Measurements from ENCODE around the gene IGLL5.

IGLL5 gene

GRCh38 chr22:22887621-22888503, at the start of gene IGLL5:
Gene IGLL5 (plus strand): TSS chr22:22887816. CDS start chr22:22888054, 238 bp downstream.
- DNase-seq (ENCODE audit: low read depth): no peak

GRCh38 chr22:22838148-22838786, 49.3 kb upstream of the IGLL5 start:
- DNase-seq (ENCODE audit: low read depth): no peak

DNA sequence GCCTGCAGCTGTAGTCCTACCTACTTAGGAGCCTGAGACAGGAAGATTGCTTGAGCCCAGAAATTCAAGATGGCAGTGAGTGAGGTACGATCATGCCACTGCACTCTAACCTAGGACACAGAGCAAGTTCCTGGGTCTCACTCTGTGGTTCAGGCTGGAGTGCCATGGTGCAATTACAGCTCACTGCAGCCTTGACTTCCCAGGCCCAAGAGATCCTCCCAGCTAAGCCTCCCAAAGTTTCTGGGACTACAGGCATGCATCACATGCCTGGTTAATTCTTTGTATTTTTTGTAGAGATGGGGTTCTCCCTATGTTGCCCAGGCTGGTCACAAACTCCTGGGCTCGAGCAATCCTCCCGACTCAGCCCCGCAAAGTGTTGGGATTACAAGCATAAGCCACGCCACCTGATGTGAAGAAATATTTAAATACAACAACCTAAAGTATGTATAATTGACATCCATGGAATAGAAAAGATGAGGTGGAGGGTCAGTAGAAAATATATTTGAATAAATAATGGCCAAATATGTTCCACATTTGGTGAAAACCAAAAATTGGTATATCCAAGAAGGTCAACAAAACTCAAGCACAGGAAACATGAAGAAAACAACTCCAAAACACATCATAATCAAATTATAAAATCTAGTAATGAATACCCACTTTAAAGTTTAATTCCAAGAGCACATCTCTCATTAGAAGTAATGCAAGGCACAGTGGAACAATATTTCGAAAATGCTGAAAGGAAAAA, 47.9 kb upstream of the IGLL5 start:
- DNase-seq (ENCODE audit: low read depth): no peak

DNA sequence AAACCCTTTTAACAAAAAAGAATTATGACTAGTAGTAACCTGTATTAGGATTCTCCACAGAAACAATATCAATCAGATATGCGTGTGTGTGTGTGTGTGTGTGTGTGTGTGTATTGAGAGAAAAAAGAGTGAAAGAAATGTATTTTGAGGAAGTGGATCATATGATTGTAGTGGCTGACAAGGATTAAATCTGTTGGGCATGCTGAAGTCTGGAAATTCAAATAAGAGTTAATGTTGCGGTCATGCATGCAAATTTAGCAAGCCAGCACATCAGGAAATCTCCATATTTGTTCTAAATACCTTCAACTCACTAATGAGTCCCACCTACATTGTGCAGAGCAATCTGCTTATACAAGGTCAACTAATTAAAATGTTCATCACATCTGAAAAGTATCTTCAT, 46.8 kb upstream of the IGLL5 start:
- no peak for DNase-seq (ENCODE audit: low read depth)

GRCh38 chr22:22841598-22841997, 46.0 kb upstream of the IGLL5 start:
- DNase-seq (ENCODE audit: low read depth): no peak

GRCh38 chr22:22842085-22842484, 45.5 kb upstream of the IGLL5 start:
- no peak for DNase-seq (ENCODE audit: low read depth)

- no peak for DNase-seq (ENCODE audit: low read depth)
These were observed 43.8 kb upstream of the IGLL5 start for GRCh38 chr22:22843848-22844247.

GRCh38 chr22:22847241-22847640, 40.4 kb upstream of the IGLL5 start:
- no peak for DNase-seq (ENCODE audit: low read depth)

DNA sequence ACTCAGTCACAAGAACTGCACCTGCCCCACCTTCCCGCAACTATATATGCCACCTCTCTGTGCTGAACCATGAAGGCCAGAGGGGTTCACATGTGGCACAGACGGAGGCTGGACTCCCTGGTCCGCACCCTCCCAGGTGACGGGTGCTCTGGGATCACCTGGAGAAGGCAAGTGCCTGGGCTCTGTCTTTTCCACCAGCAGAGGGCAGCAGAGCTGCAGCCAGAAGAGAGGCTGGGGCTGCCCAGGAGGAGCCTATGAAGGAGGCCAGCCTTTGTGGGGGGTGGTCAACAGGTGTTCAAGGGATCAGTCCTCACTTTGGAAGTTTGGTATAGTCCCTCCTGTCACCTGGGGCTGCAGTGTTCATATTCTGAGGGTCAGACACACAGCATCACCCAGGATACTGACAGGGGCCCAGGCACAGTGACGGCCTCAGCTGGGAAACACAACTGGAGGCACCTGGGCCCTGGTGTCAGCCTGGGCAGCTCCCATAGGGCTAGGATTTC, 39.2 kb upstream of the IGLL5 start:
- DNase-seq (ENCODE audit: low read depth): peak; percentile 46

DNA sequence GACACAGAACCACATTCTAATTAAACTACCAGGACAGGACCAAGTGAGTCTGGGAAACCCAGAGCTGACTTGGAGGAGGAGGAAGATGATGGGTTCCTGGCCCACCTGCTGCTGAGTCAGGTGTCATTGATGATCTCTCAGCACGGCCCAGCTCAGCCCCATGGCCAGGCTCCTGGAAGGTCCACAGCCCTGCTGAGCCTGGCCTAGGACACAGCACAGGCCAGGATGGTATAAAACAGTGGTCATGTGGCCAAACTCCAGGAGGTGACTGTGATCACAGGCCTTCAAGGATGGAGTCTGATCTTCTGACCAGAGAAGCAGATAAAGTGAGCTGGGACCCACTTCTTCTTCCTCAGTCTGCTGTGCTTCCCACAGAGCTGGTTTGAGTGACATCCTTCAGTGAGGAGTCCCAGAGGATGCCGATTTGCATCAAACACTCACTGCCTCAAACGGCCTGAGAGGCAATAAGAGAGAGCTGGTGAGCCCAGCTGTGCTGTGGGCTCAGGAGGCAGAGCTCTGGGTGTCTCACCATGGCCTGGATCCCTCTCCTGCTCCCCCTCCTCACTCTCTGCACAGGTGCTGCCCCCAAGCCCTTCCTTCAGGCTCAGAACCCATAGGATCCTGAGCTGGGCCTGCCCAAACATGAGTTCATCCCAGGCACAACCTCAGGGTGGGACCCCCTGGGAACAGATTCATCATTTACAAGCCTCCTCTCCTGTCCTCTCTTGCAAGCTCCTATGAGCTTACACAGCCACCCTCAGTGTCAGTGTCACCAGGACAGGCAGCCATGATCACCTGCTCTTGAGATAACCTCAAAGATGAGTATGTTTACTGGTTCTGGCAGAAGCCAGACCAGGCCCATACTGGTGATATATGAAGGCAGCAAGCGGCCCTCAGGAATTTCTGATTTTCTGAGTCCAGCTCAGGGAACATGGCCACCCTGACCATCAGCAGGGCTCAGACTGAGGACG, 37.7 kb upstream of the IGLL5 start:
- no peak for DNase-seq (ENCODE audit: low read depth)

- DNase-seq (ENCODE audit: low read depth): no peak
These were observed 35.6 kb upstream of the IGLL5 start for GRCh38 chr22:22851969-22852368.

- DNase-seq (ENCODE audit: low read depth): no peak
These were observed 33.9 kb upstream of the IGLL5 start for GRCh38 chr22:22853713-22854112.

DNA sequence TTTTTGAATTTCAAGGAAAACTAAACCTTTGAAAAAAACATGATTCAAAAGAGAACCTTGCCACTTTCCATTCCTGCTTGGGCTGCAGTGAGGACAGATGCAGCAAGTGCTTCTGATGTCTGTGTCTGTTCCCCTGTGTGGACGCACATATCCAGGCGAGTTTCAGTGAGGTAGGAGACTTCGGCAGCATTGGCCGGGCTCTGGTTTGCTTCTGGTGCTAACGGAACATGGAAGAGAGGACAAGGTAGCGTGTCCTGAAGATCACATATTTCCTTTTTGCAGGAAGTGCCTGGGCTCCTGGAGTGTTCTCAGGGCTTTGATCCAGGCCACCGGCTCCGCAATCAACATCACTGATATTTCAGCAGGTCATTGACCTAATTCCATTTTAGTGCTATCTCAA, 33.1 kb upstream of the IGLL5 start:
- DNase-seq (ENCODE audit: low read depth): no peak

GRCh38 chr22:22855085-22855484, 32.5 kb upstream of the IGLL5 start:
- no peak for DNase-seq (ENCODE audit: low read depth)

- DNase-seq (ENCODE audit: low read depth): no peak
These were observed 31.9 kb upstream of the IGLL5 start for GRCh38 chr22:22855617-22856308.

DNA sequence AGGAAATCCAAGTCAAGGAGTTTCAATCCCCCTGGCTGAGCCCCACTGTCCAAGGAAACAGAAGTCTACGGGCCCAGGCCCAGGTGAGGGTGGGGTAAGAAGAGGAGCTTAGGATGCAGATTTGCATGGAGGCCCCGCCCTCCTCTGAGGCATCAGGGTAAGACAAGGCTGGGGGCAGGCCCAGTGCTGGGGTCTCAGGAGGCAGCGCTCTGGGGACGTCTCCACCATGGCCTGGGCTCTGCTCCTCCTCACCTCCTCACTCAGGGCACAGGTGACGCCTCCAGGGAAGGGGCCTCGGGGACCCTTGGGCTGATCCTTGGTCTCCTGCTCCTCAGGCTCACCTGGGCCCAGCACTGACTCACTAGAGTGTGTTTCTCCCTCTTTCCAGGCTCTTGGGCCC, 31.3 kb upstream of the IGLL5 start:
- no peak for DNase-seq (ENCODE audit: low read depth)

DNA sequence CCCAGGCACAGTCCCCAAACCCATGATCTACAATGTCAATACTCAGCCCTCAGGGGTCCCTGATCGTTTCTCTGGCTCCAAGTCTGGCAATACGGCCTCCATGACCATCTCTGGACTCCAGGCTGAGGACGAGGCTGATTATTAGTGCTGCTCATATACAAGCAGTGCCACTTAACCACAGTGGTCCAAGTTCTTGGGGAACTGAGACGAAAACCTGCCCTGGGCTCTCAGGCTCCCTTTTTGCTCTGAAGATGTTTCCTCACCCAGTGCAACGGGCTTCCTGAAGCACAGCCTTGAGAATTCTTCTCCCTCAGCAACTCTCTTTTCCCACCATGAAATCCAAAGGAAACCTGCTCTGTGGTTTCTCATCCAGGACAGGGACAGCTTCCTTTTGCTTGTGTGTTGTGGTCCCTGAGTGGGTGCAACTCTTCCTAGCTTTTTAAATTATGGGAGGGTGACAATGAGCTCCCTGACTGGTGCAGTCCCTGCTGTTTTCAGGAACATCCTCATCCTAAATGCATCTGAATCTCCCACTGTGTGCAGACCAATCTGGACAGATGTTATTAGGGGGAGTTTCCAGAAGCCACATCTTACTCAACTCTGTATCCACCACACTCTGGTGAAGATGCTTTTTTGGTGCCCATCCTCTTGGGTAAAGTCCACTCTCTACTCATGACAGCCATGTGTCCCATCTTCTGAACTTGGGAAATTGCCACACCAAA, 30.6 kb upstream of the IGLL5 start:
- no peak for DNase-seq (ENCODE audit: low read depth)

DNA sequence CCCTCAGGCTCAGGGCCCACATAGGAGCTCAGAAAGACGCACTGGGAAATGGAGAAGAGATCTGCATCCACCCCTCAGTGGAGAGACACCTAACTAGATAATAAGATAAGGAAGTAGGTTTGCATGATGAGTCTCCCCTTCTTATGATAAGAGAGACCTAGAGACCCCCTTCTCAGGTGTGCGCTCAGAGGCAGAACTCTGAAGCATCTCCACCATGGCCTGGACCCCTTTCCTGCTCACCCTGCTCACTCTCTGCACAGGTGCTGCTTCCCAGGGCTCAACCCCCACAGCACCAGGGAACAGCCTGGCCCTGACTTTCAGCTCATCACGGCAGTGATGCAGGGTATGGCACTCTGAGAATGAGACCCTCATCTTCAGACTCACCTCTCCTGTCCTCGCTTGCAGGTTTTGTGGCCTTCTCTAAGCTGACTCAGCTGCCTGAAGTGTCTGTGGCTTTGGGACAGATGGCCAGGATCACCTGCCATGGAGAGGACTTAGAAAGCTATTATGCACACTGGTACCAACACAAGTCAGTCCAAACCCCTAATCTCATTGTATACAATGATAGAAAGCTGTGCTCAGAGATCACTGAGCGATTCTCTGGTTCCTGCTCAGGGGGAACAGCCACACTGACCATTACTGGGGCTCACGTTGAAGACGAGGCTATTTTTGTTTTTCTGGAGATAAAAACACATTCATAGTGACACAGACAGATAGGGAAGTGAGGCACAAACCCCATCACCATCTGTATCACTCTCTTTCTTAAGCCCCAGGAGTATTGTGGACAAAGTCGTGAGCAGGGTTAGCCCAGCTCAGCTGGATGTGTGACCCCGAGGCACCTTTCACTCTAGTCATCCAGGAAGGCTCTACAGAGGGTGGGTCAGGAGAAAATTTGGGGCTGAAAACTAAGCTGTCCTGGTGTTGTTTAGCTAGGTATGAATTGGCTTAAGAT, 29.7 kb upstream of the IGLL5 start:
- no peak for DNase-seq (ENCODE audit: low read depth)

- no peak for DNase-seq (ENCODE audit: low read depth)
These were observed 29.1 kb upstream of the IGLL5 start for GRCh38 chr22:22858559-22858937.
